GM23338 (cell line): ENCODE results near the gene HELB. TPM values are rescaled to one million over a fixed set of nuclear protein-coding genes. Genes with fewer than 3 reads are reported as not detected.

Experiments used
- ATAC-seq: fragments of 200-7000 bp; cut with Tn5 transposase; 3 replicates; pipeline ENCODE4 v1.9.1; 2020
- DNase-seq: peaks from one replicate; pipeline ENCODE4 v3.0.0-alpha.2; 2015; ENCODE audit warnings: low spot score
- H2AFZ ChIP-seq: fragments of 200-600 bp; sonication (generic); 2 replicates; pipeline ENCODE4 v1.8.0; 2016; ENCODE audit warnings: antibody characterized with exemption, mild to moderate bottlenecking, moderate library complexity
- H3F3A ChIP-seq: fragments of 200-600 bp; sonication (generic); replicated peaks from 2 replicates; pipeline ENCODE4 v1.8.0; 2017; ENCODE audit warnings: antibody characterized with exemption, mixed run types, low read depth
- H3K27ac ChIP-seq: fragments of 200-600 bp; sonication (generic); 2 replicates; pipeline ENCODE4 v1.6.1; 2016; ENCODE audit warnings: low read depth
- H3K27me3 ChIP-seq: fragments of 200-600 bp; sonication (generic); 2 replicates; pipeline ENCODE4 v1.8.0; 2016; ENCODE audit warnings: mild to moderate bottlenecking, mixed run types, moderate library complexity; ENCODE audit not compliant: insufficient read depth
- H3K36me3 ChIP-seq: fragments of 200-600 bp; sonication (generic); 2 replicates; pipeline ENCODE4 v1.8.0; 2016; ENCODE audit warnings: mild to moderate bottlenecking; ENCODE audit not compliant: insufficient read depth
- H3K4me1 ChIP-seq: fragments of 200-600 bp; sonication (generic); 2 replicates; pipeline ENCODE4 v1.8.0; 2016; ENCODE audit warnings: mild to moderate bottlenecking, moderate library complexity; ENCODE audit not compliant: insufficient read depth
- H3K4me2 ChIP-seq: fragments of 200-600 bp; sonication (generic); 2 replicates; pipeline ENCODE4 v1.7.1; 2017; ENCODE audit warnings: mixed run types
- H3K4me3 ChIP-seq: fragments of 200-600 bp; sonication (generic); 2 replicates; pipeline ENCODE4 v1.6.1; 2016; ENCODE audit warnings: mixed run types
- H3K79me2 ChIP-seq: fragments of 200-600 bp; sonication (generic); replicated peaks from 2 replicates; pipeline ENCODE4 v1.8.0; 2017; ENCODE audit warnings: mild to moderate bottlenecking; ENCODE audit not compliant: insufficient read depth
- H3K9me2 ChIP-seq: fragments of 200-600 bp; sonication (generic); 2 replicates; pipeline ENCODE4 v1.8.0; 2017; ENCODE audit not compliant: insufficient read depth
- H4K20me1 ChIP-seq: fragments of 200-600 bp; sonication (generic); replicated peaks from 2 replicates; pipeline ENCODE4 v1.8.0; 2017; ENCODE audit warnings: mild to moderate bottlenecking; ENCODE audit not compliant: insufficient read depth
- H3K27ac Mint-ChIP-seq: 2 replicates; pipeline ENCODE4 v1.8.0; 2020; ENCODE audit warnings: inconsistent platforms, mild to moderate bottlenecking, moderate library complexity, mixed read lengths
- H3K27me3 Mint-ChIP-seq: 3 replicates; pipeline ENCODE4 v1.8.0; 2022; ENCODE audit warnings: low read depth, mild to moderate bottlenecking, moderate library complexity, mixed read lengths, inconsistent platforms; ENCODE audit not compliant: insufficient read depth, poor library complexity
- H3K36me3 Mint-ChIP-seq: 3 replicates; pipeline ENCODE4 v1.8.0; 2021; ENCODE audit warnings: low read depth, mild to moderate bottlenecking, inconsistent platforms, moderate library complexity, mixed read lengths
- H3K4me1 Mint-ChIP-seq: 3 replicates; pipeline ENCODE4 v1.8.0; 2020; ENCODE audit warnings: mild to moderate bottlenecking, inconsistent platforms, mixed read lengths
- H3K4me3 Mint-ChIP-seq: 3 replicates; pipeline ENCODE4 v1.8.0; 2021; ENCODE audit warnings: moderate library complexity, mild to moderate bottlenecking, inconsistent platforms, mixed read lengths
- H3K9me3 Mint-ChIP-seq: 3 replicates; pipeline ENCODE4 v1.8.0; 2020; ENCODE audit warnings: moderate library complexity, mild to moderate bottlenecking, inconsistent platforms, mixed read lengths
- CTCF ChIP-seq, 2 experiments: fragments of 200-600 bp in 1 of 2; sonication (generic) in 1 of 2; conservative IDR thresholded peaks; 2 replicates each; pipeline versions ENCODE4 v1.5.1 to v1.6.1; 2016 to 2017; ENCODE audit warnings: antibody characterized with exemption in 2 of 2, low read depth in 2 of 2, mild to moderate bottlenecking in 2 of 2, moderate library complexity in 1 of 2
- ETS1 ChIP-seq: IDR thresholded peaks from 2 replicates; pipeline ENCODE4 v1.6.1; 2016; ENCODE audit warnings: antibody characterized with exemption
- EZH2 ChIP-seq: fragments of 200-600 bp; sonication (generic); IDR thresholded peaks from one replicate; pipeline ENCODE4 v1.8.0; 2017; ENCODE audit warnings: antibody characterized with exemption, mild to moderate bottlenecking, low read depth; ENCODE audit not compliant: unreplicated experiment
- EZH2phosphoT487 ChIP-seq: fragments of 200-600 bp; sonication (generic); IDR thresholded peaks from one replicate; pipeline ENCODE4 v1.8.1; 2018; ENCODE audit warnings: antibody characterized with exemption; ENCODE audit not compliant: unreplicated experiment
- JUNB ChIP-seq: IDR thresholded peaks from one replicate; pipeline ENCODE4 v1.6.1; 2016; ENCODE audit warnings: antibody characterized with exemption; ENCODE audit not compliant: unreplicated experiment
- NANOG ChIP-seq: IDR thresholded peaks from 2 replicates; pipeline ENCODE4 v1.6.1; 2016; ENCODE audit warnings: antibody characterized with exemption, borderline replicate concordance
- POLR2AphosphoS5 ChIP-seq: IDR thresholded peaks from 2 replicates; pipeline ENCODE4 v1.6.1; 2016; ENCODE audit warnings: antibody characterized with exemption, low read depth
- STAT1 ChIP-seq: IDR thresholded peaks from one replicate; pipeline ENCODE4 v1.6.1; 2016; ENCODE audit warnings: antibody characterized with exemption; ENCODE audit not compliant: unreplicated experiment
- ZNF114 ChIP-seq: fragments of 250-450 bp; sonication (Bioruptor Pico); IDR thresholded peaks from 2 replicates; pipeline ENCODE4 v1.5.0; 2020; ENCODE audit warnings: mild to moderate bottlenecking, moderate library complexity
- ZNF331 ChIP-seq: fragments of 250-450 bp; sonication (Bioruptor Pico); IDR thresholded peaks from 2 replicates; pipeline ENCODE4 v1.5.0; 2020; ENCODE audit warnings: low read depth, mild to moderate bottlenecking, moderate library complexity
- ZNF462 ChIP-seq: fragments of 250-450 bp; sonication (Bioruptor Pico); IDR thresholded peaks from 2 replicates; pipeline ENCODE4 v1.5.0; 2020; ENCODE audit warnings: mild to moderate bottlenecking, moderate library complexity
- polyA plus RNA-seq: library from polyadenylated mRNA; unstranded; fragments of >200 nt; fragmentation: Nextera tagmentation; extraction: Ambion mirVana; gene quantifications from 2 replicates; pipeline ENCODE4 v1.2.1, GENCODE V29; 2016
- total RNA-seq: library from RNA; depleted of rRNA; stranded (reverse); fragments of >200 nt; shearing (Covaris generic); gene quantifications from 2 replicates; pipeline ENCODE4 v1.2.3, GENCODE V29; 2014

HELB gene
- total and polyA plus RNA-seq, 2 experiments from 2014 or later = 3.1 to 18.2 TPM

DNA sequence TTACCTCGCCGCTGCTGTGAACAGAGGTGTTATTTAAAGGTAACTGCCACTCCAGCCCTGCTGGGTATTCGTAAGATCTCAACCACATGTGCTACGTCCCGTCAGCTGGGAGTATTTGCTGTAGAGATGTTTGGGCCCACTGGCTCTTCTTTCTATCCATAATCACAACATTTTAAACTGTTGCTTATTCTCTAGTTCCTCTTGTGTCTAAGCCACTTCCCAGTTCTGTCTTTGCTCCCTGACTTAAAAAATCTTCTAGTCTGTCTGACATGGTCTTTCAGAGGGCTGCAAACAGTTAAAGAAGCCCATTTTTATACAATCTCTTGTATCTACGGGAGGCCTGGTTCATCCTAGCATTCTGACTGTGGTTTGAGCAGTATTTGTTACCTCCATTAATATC lies 33.2 kb upstream of the HELB start:
- Mint-ChIP-seq H3K36me3 (no peaks in the 10 kb centered on the region; the same call in 2 of the 3 replicates), H3K4me1 (peaks cover 15% of the 10 kb centered on the region), H3K4me3 (no peak overlapping the region), H3K27ac (no peak overlapping the region), H3K27me3 (no peaks in the 10 kb centered on the region), H3K9me3 (no peaks in the 10 kb centered on the region)
- TF ChIP-seq EZH2 (no peak), ETS1 (no peak), POLR2AphosphoS5 (no peak), NANOG (no peak), ZNF331 (no peak), JUNB (no peak), EZH2phosphoT487 (no peak), ZNF114 (CRISPR knock-in tag) (no peak), STAT1 (no peak)
- Histone ChIP-seq H4K20me1 (no peaks in the 10 kb centered on the region), H3K27me3 (no peaks in the 10 kb centered on the region), H3K4me1 (no peaks in the 10 kb centered on the region), H2AFZ (peak overlapping the region; percentile 67), H3K79me2 (no peaks in the 10 kb centered on the region), H3K36me3 (no peaks in the 10 kb centered on the region), H3K27ac (no peak overlapping the region), H3K9me2 (no peaks in the 10 kb centered on the region), H3K4me2 (no peak overlapping the region), H3K4me3 (no peak overlapping the region), H3F3A (no peaks in the 10 kb centered on the region)
- DNase-seq = no peak
- no peak for ATAC-seq

GRCh38 chr12:66269757-66270383 lies 32.4 kb upstream of the HELB start:
- Histone ChIP-seq H2AFZ (no peak overlapping the region), H3K27me3 (no peaks in the 10 kb centered on the region), H3K4me3 (no peak overlapping the region), H3F3A (no peaks in the 10 kb centered on the region), H3K4me1 (no peaks in the 10 kb centered on the region), H3K27ac (no peak overlapping the region), H3K9me2 (no peaks in the 10 kb centered on the region), H3K4me2 (no peak overlapping the region), H3K36me3 (no peaks in the 10 kb centered on the region), H4K20me1 (no peaks in the 10 kb centered on the region), H3K79me2 (no peaks in the 10 kb centered on the region)
- H3K4me3 Mint-ChIP-seq = no peak overlapping the region
- no peaks in the 10 kb centered on the region for H3K9me3 Mint-ChIP-seq
- ATAC-seq (peak; percentile 72), DNase-seq (peak; percentile 89)
- TF ChIP-seq EZH2 (no peak), ZNF462 (CRISPR knock-in tag) (0 out of 2 replicates have a peak, but pooled peaks have one; percentile 50), CTCF (conservative IDR thresholded peaks at IDR 0.05; ENCODE audit: low read depth in 2 of 2) (peak; percentile 66 to 76)
- no peak overlapping the region for H3K27ac Mint-ChIP-seq
- H3K4me1 Mint-ChIP-seq = peaks cover 15% of the 10 kb centered on the region
- no peaks in the 10 kb centered on the region; the same call in 2 of the 3 replicates for H3K36me3 Mint-ChIP-seq
- H3K27me3 Mint-ChIP-seq = no peaks in the 10 kb centered on the region
